Skeletal muscle tissue (tissue), 4 donors: ENCODE data around the gene PRR32. TPM values are rescaled to one million over a fixed set of nuclear protein-coding genes. Genes with fewer than 3 reads are reported as not detected.
"Not testable (repeated sequence)": the region's sequence is repeated elsewhere in the genome, so short reads cannot be mapped to it uniquely, and the experiment has no call there.

Experiments used
- H3K27ac ChIP-seq: one replicate; pipeline ENCODE4 v1.7.0; 2013; ENCODE audit warnings: mild to moderate bottlenecking, low read depth, low read length, inconsistent platforms
- H3K27me3 ChIP-seq, 3 donors: one replicate each; pipeline ENCODE4 v1.7.0; 2013; ENCODE audit warnings: low read length in 3 of 3; ENCODE audit not compliant: control insufficient read depth in 3 of 3, insufficient read depth in 3 of 3
- H3K36me3 ChIP-seq, 3 donors: one replicate each; pipeline ENCODE4 v1.7.0; 2013; ENCODE audit warnings: low read length in 3 of 3; ENCODE audit not compliant: control insufficient read depth in 3 of 3, insufficient read depth in 3 of 3
- H3K4me1 ChIP-seq, 3 donors: one replicate each; pipeline ENCODE4 v1.7.0; 2013; ENCODE audit warnings: low read length in 3 of 3, mild to moderate bottlenecking in 3 of 3; ENCODE audit not compliant: control insufficient read depth in 3 of 3, insufficient read depth in 3 of 3
- H3K4me3 ChIP-seq, 3 donors: one replicate each; pipeline ENCODE4 v1.7.0; 2013; ENCODE audit warnings: low read length in 3 of 3
- H3K9ac ChIP-seq, 3 donors: one replicate each; pipeline ENCODE4 v1.7.0; 2013; ENCODE audit warnings: low read length in 3 of 3, mild to moderate bottlenecking in 3 of 3, moderate library complexity in 2 of 3, low read depth in 1 of 3
- H3K9me3 ChIP-seq, 3 donors: one replicate each; pipeline ENCODE4 v1.7.0; 2013; ENCODE audit warnings: low read length in 3 of 3; ENCODE audit not compliant: control insufficient read depth in 3 of 3
- total RNA-seq: library from RNA; depleted of rRNA; stranded (reverse); fragments of >200 nt; gene quantifications from one replicate; pipeline ENCODE4 v1.2.3, GENCODE V29; 2014
- donor health status: Osteomylitis.

PRR32 gene
- 53.2 TPM for total RNA-seq

GRCh38 chrX:126819429-126819828, at the start of gene PRR32:
PRR32 (plus strand) TSS chrX:126819729; CDS start chrX:126819844, 115 bp downstream.
- Histone ChIP-seq H3K4me1 (no peaks in the 10 kb centered on the region), H3K9ac (no peak within 1 kb of the TSS), H3K27ac (no peak within 1 kb of the TSS), H3K36me3 (no peaks in the 10 kb centered on the region), H3K27me3 (no peaks in the 10 kb centered on the region), H3K4me3 (no peak within 1 kb of the TSS), H3K9me3 (no peaks in the 10 kb centered on the region)

GRCh38 chrX:126770179-126770578, 49.4 kb upstream of the PRR32 start:
- H3K36me3 ChIP-seq, result no peaks in the 10 kb centered on the region
- H3K9ac ChIP-seq, result no peak overlapping the region
- H3K27ac ChIP-seq, result no peak overlapping the region
- H3K4me3 ChIP-seq, result no peak overlapping the region
- H3K27me3 ChIP-seq, result no peaks in the 10 kb centered on the region
- H3K9me3 ChIP-seq, result no peaks in the 10 kb centered on the region
- no peaks in the 10 kb centered on the region for H3K4me1 ChIP-seq

- no peaks in the 10 kb centered on the region for H3K9me3 ChIP-seq
- H3K4me3 ChIP-seq, result no peak overlapping the region
- no peaks in the 10 kb centered on the region for H3K4me1 ChIP-seq
- H3K9ac ChIP-seq, result no peak overlapping the region
- no peak overlapping the region for H3K27ac ChIP-seq
- no peaks in the 10 kb centered on the region for H3K36me3 ChIP-seq
- H3K27me3 ChIP-seq, result no peaks in the 10 kb centered on the region
These were observed 34.0 kb upstream of the PRR32 start for GRCh38 chrX:126785539-126785938.

- Histone ChIP-seq H3K9me3 (no peaks in the 10 kb centered on the region), H3K27me3 (no peaks in the 10 kb centered on the region), H3K4me3 (no peak overlapping the region), H3K27ac (no peak overlapping the region), H3K36me3 (no peaks in the 10 kb centered on the region), H3K9ac (no peak overlapping the region), H3K4me1 (no peaks in the 10 kb centered on the region)
These were observed 20.5 kb upstream of the PRR32 start for GRCh38 chrX:126799059-126799458.

GRCh38 chrX:126806784-126807183, 12.7 kb upstream of the PRR32 start:
- not testable (repeated sequence) for H3K27ac ChIP-seq, H3K9ac ChIP-seq, H3K27me3 ChIP-seq, H3K4me3 ChIP-seq, H3K4me1 ChIP-seq, H3K9me3 ChIP-seq, H3K36me3 ChIP-seq

- H3K27ac ChIP-seq, result no peak overlapping the region
- H3K27me3 ChIP-seq, result no peaks in the 10 kb centered on the region
- H3K4me1 ChIP-seq, result no peaks in the 10 kb centered on the region
- H3K9me3 ChIP-seq, result no peaks in the 10 kb centered on the region
- no peak overlapping the region for H3K9ac ChIP-seq
- no peaks in the 10 kb centered on the region for H3K36me3 ChIP-seq
- H3K4me3 ChIP-seq, result no peak overlapping the region
These were observed 3.7 kb upstream of the PRR32 start for GRCh38 chrX:126815806-126816205.

GRCh38 chrX:126820700-126821420, 1.3 kb downstream of the PRR32 start:
- Histone ChIP-seq H3K27ac (no peak overlapping the region), H3K27me3 (no peaks in the 10 kb centered on the region), H3K4me3 (no peak overlapping the region), H3K9ac (no peak overlapping the region), H3K36me3 (no peaks in the 10 kb centered on the region), H3K4me1 (no peaks in the 10 kb centered on the region), H3K9me3 (no peaks in the 10 kb centered on the region)

- H3K36me3 ChIP-seq, result no peaks in the 10 kb centered on the region
- no peak overlapping the region for H3K4me3 ChIP-seq
- H3K9me3 ChIP-seq, result no peaks in the 10 kb centered on the region
- no peak overlapping the region for H3K9ac ChIP-seq
- H3K27ac ChIP-seq, result no peak overlapping the region
- no peaks in the 10 kb centered on the region for H3K4me1 ChIP-seq
- no peaks in the 10 kb centered on the region for H3K27me3 ChIP-seq
These were observed 4.9 kb downstream of the PRR32 start for GRCh38 chrX:126824338-126825007.

GRCh38 chrX:126825566-126826193, 6.2 kb downstream of the PRR32 start:
- Histone ChIP-seq H3K9me3 (no peaks in the 10 kb centered on the region), H3K36me3 (no peaks in the 10 kb centered on the region), H3K4me3 (no peak overlapping the region), H3K27me3 (no peaks in the 10 kb centered on the region), H3K27ac (no peak overlapping the region), H3K9ac (no peak overlapping the region), H3K4me1 (no peaks in the 10 kb centered on the region)

GRCh38 chrX:126836186-126836585, 16.7 kb downstream of the PRR32 start:
- Histone ChIP-seq H3K4me3 (no peak overlapping the region), H3K9ac (no peak overlapping the region), H3K27ac (no peak overlapping the region), H3K4me1 (no peaks in the 10 kb centered on the region), H3K27me3 (no peaks in the 10 kb centered on the region), H3K36me3 (no peaks in the 10 kb centered on the region), H3K9me3 (no peaks in the 10 kb centered on the region)
